Lower leg skin (tissue), 3 donors: ENCODE data around the gene AMELX.

Source experiments
- CTCF ChIP-seq, 3 donors: fragments of 450-650 bp; IDR thresholded peaks; one replicate each; pipeline ENCODE4 v1.5.1; 2016; ENCODE audit warnings: antibody characterized with exemption in 3 of 3, mild to moderate bottlenecking in 3 of 3, moderate library complexity in 2 of 3
- POLR2A ChIP-seq, 2 donors: fragments of 450-650 bp; IDR thresholded peaks; one replicate each; pipeline ENCODE4 v1.6.1; 2016 to 2017; ENCODE audit warnings: antibody characterized with exemption in 2 of 2, mild to moderate bottlenecking in 1 of 2, moderate library complexity in 1 of 2

DNA sequence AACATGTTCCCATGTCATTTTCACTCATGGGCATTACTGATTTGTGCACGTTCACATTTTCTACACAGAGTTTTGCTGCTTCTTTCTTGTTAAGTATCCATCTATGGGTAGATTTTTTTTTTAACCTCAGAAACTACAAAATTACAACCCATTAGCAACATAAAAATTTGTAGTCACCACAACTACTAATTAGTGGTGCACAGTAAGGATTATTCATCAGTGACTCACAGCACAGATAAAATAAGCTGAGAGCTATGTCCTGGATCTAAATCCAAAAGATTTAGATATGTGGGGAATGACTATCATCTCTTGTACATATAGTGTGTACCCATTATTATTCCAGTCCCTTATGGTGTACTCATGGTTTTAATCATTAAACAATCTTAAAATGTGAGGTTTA lies 19.7 kb upstream of the AMELX start:
- TF ChIP-seq CTCF (IDR thresholded peaks at IDR 0.05) (no peak), POLR2A (IDR thresholded peaks at IDR 0.05) (no peak)
